Nasal cavity respiratory epithelium epithelial cell of viscerocranial mucosa (primary cell): ENCODE measurements around the gene VRTN. TPM values are rescaled to one million over a fixed set of nuclear protein-coding genes. Genes with fewer than 3 reads are reported as not detected.

Source experiments
- total RNA-seq: library from RNA; depleted of rRNA; stranded (reverse); fragments of >200 nt; gene quantifications from 2 replicates; pipeline ENCODE4 v1.2.3, GENCODE V29; 2014

The VRTN gene
- total RNA-seq = not detected in 2 replicates

GRCh38 chr14:74348241-74348734 lies at the start of gene VRTN:
VRTN (plus strand) TSS chr14:74348471; CDS start chr14:74356784, 8,313 bp downstream.

GRCh38 chr14:74302634-74303569 lies 45.4 kb upstream of the VRTN start, which contains the start of gene ABCD4:
ABCD4 (minus strand) TSS chr14:74302934; CDS start chr14:74302912, 22 bp downstream.

Other genes starting within 250 kb of the VRTN start
- gene VSX2, start 109.0 kb upstream of the VRTN start, total RNA-seq = not detected in 2 replicates
- 11.6 and 26.1 TPM in 2 replicates for gene ABCD4, start 45.5 kb upstream of the VRTN start, total RNA-seq
- gene SYNDIG1L, start 77.7 kb downstream of the VRTN start, total RNA-seq = under 0.01 and 0.14 TPM in 2 replicates
- 172 and 292 TPM in 2 replicates for gene NPC2, start 144.8 kb downstream of the VRTN start, total RNA-seq
- gene ISCA2, start 145.3 kb downstream of the VRTN start, total RNA-seq = 14.8 and 23.9 TPM in 2 replicates